Measurements from ENCODE around the gene RRP15.

The RRP15 gene

DNA sequence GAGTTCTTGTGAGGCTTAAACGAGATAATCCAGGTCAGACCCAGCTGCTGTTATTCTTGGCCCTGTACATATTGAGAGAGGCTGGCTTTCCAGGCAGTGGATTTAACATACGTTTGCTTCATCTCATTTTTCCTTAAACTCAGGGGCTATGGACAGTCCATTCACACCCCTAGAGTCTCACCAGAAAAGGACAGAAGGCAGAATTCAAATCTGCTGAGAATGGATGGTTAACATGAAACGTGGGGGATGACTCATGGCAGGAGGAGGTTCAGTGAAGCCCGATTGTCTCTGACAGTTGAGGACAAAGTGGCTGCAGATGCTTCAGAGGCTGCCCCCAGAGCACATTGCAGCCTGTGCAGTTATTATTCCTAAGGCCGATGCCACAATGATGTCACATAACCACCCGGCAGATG lies 99.5 kb downstream of the RRP15 start:
- DNase-seq, result no peak
- TF ChIP-seq GATA1 (IDR thresholded peaks at IDR 0.05; ENCODE audit: low read depth, low read length) (no peak), POLR2A (IDR thresholded peaks at IDR 0.05; ENCODE audit: low read length) (no peak)
